MV-4-11 (cell line): ENCODE measurements around the gene ANXA4.
A peak's percentile ranks its signal among the peaks of the same experiment; 100 is the strongest.
"Not testable (repeated sequence)": the region's sequence is repeated elsewhere in the genome, so short reads cannot be mapped to it uniquely, and the experiment has no call there.

Experiments used
- DNase-seq: peaks from one replicate; lab custom pipeline; 2025; lab: John Stamatoyannopoulos, UW

Gene ANXA4

GRCh38 chr2:69721022-69721421 is 20.9 kb upstream of the ANXA4 start:
- DNase-seq: no peak

DNA sequence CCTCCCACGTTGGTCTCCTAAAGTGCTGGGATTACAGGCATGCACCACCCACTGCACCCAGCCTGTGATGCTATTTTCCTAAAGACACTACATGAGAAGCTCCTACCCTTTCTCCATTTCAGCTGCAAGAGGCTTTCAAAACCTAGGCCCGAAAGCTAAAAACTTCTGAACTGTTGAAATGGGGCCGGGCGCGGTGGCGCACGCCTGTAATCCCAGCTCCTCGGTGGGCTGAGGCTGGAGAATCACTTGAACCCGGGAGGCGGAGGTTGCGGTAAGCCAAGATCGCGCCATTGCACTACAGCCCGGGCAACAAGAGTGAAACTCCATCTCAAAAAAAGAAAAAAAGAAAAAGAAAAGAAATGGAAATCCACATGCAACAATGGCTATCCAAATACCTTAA is 18.1 kb upstream of the ANXA4 start:
- no peak for DNase-seq

DNA sequence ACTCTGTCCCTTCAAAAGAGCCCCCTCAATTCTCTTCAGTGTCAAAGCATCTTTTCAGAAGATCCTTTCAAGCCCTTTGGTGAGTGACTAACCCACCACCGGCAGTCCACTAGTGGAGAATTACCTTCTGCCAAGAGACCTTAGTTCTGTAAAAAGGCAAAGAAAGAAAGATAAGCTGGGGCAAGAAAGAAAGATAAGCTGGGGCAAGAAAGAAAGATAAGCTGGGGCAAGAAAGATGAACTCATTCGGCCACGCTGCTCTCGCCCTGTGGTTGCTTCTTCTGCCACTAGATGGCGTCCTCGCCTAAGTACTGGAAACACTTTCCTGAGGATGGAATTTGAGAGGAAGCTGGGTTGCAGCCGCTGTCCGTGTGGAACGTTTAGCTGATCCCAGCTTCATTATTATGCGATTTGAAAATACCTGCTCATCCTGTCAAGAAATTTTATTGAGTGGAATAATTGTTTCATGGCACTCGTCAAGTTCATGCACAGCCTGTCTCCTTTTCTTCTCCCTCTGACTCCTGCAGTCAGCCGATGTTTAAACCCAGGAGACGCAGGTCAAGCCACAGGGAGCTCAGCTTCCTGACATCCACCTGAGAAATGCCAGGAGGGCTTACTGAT is 17.3 kb upstream of the ANXA4 start:
- peak; percentile 66 for DNase-seq

DNA sequence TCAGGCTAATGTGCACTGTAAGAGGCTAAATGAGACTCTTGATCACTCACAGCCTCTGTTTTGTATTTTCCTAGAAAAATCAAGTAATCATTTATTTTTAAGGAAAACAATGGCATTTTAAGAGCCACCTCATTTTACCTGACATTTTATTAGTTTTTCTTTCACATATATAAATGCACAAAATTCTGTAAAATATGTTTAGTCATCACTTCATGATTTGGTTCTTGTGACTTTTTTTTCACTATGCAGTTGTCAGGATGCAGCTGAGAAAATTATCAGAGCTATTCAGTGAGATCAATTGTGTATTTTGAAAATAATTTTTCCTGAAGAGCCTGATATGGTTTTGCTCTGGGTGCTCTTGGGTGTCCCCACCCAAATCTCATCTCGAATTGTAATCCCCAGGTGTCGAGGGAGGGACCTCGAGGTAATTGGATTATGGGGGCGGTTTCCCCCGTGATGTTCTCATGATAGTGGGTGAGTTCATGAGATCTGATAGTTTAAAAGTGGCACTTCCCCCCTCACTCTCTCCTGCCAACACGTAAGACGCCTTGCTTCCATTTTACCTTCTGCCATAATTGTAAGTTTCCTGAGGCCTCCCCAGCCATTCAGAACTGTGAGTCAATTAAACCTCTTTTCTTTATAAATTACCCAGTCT is 16.1 kb upstream of the ANXA4 start:
- DNase-seq: no peak

- DNase-seq: no peak
These were observed 12.7 kb upstream of the ANXA4 start for GRCh38 chr2:69729266-69729665.

DNA sequence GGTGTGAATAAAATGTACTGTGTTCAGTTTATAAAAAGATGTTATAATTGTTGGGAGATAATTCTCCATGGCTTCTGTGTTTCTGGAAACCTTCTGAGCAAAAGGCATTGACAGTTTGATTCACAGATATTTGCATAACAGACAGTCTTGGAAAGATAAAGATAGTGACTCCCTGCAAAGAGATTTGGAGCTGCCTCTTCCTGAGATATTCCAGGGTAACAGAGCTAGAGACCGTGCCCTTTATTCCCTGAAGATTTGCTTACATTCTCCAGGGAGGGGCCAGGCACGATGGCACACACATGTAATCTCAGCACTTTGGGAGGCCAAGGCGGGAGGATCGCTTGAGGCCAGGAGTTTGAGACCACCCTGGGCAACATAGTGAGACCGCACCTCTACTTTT is 12.2 kb upstream of the ANXA4 start:
- no peak for DNase-seq

- DNase-seq: no peak
These were observed 10.6 kb upstream of the ANXA4 start for GRCh38 chr2:69731147-69731970.

- DNase-seq: no peak
These were observed 8.4 kb upstream of the ANXA4 start for GRCh38 chr2:69733342-69734034.

DNA sequence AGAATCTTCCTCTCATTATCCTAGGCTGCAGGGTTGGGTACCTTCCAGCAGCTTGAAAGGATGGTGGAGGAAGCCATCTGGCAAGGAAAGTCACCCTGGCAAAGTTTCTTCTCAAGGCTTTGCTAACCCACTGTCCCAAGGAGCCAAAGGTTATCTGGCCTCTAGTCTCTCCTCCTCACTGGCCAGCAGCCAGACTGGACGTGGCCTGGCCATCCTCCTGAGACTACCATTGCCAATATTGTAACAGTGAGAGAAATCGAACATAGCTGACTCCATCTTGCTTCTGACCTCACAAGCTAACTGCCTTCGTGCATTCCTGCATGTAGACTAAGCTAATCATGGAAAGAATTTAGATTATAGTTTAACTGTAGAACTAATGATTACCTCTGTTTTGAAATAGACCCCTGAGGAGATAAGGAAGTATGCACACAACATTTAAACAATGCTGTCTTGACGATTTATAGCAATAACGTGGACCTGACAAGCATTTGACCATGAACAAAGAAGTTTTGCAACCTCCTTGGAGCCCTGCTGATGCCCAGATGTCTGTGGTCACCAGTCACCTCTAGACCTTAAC is 7.8 kb upstream of the ANXA4 start:
- peak; percentile 79 for DNase-seq

GRCh38 chr2:69734854-69735544 is 6.9 kb upstream of the ANXA4 start:
- peak; percentile 47 for DNase-seq

DNA sequence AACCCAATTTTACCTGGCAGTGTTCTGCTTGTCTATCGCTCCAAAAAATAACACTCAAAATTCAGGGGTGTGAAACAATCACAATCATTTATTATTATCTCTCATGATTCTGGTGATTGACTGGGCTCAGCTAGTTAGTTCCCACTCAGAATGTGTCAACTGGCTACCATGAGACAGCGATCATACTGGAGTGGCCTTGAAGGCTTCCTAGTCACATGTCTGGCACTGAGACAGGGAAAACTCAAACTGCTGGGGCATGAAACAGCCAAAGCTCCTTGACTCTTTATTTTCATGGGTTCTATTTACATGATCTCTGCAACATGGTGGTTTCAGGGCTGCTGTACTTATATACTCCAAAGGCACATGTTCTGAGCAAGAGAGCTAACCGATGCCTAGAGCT is 6.2 kb upstream of the ANXA4 start:
- DNase-seq: no peak

- not testable (repeated sequence) for DNase-seq
These were observed 3.8 kb upstream of the ANXA4 start for GRCh38 chr2:69738149-69738548.

DNA sequence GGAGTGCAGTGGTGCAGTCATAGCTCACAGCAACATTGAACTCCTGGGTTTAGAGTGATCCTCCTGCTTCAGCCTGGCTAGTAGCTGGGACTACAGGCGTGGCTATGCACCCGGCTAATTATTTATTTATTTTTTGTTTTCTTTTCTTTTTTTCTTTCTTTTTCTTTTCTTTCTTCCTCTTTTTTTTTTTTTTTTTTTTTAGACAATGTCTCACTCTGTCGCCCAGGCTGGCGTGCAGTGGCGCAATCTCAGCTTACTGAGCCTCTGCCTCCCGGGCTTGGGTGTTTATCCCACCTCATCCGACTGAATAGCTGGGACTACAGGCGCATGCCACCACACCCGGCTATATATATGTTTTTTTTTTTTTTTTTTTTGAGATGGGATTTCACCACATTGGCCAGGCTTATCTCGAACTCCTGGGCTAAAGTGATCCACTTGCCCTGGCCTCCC is 1.4 kb upstream of the ANXA4 start:
- DNase-seq: peak; percentile 71

GRCh38 chr2:69741229-69741574 is 732 bp upstream of the ANXA4 start:
- peak; percentile 43 for DNase-seq

- no peak for DNase-seq
These were observed 503 bp downstream of the ANXA4 start for GRCh38 chr2:69742322-69742952.

DNA sequence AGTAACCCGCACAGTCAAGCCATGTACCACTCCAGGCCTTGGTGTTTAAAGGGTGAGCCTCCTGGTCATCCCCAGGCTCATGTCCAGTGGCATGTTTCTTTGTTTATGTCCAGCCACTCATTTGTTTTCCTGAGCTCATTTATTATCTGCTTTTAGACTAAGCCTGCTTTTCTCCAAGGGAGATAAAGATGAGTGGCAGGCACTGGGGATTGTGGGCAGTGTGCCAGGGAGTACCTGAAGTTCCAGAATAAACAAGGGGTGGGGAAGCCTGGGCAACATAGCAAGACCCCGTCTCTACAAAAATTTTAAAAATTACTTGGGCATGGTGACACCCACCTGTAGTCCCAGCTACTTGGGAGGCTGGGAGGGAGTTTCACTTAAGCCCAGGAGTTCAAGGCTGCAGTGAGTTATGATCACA is 1.9 kb downstream of the ANXA4 start:
- no peak for DNase-seq

GRCh38 chr2:69744456-69744855 is 2.5 kb downstream of the ANXA4 start:
- DNase-seq: no peak

DNA sequence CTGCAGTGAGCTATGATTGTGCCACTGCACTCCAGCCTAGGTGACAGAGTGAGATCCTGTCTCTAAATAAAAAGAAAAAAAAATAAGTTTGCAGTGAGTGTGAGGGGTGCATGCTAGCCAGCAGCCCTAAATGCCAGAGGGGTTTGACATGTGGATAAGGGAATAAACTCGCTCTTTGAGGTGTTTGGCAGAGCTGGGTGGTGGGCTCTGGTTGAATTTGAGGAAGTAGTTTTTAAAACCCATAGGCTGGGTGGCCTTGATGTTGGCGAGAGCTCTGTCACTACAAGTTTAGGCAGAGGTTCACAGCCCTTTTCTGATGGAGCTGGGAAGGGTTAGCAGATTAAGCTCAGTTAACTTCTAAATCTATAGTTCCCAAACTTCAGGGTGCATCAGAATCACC is 3.1 kb downstream of the ANXA4 start:
- DNase-seq: no peak

- DNase-seq: no peak
These were observed 8.3 kb downstream of the ANXA4 start for GRCh38 chr2:69750246-69750645.

DNA sequence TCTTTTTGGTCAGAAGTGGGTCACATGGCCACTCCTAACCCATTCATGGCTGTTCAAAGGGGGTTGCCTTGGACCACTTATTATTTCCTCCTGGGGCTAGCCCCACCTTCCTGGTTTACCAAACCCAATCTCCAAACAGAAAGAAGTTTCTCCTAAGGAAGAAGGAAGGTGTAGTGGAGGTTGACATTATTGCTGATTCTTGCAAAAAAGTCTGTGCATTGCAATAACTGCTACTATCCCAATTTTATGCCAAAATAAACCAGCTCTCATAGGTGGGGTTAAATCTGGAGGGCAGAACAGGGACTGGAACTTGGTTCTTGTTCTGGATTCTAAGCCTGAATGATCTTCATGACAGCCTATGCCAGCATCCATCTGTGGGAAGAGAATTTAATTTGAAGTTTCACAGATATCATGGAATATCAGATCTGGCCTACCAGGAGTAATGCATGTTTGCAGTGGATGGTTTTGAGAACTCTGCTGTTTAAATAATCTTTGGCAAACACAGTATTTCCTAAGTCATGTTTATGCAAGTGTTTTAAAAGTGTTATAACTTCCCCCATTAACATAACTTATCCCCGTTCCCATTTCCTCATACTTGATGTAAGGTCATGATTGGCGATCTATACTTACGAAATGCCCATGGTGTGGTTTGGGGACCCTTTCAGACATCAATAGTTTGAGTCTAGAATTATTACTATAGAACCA is 11.9 kb downstream of the ANXA4 start:
- peak; percentile 37 for DNase-seq
